Parathyroid adenoma (tissue), 2 donors: Measurements from ENCODE around the gene PPP1R1A.

Experiments
- H2AFZ ChIP-seq: fragments of 300-600 bp; sonication (generic); one replicate; pipeline ENCODE4 v1.7.0; 2017; ENCODE audit warnings: antibody characterized with exemption, mild to moderate bottlenecking
- H3K27ac ChIP-seq: fragments of 300-600 bp; sonication (generic); one replicate; pipeline ENCODE4 v1.7.0; 2017
- H3K27me3 ChIP-seq: fragments of 300-600 bp; sonication (generic); one replicate; pipeline ENCODE4 v1.7.0; 2017; ENCODE audit warnings: low read length; ENCODE audit not compliant: control insufficient read depth, insufficient read depth
- H3K36me3 ChIP-seq: fragments of 300-600 bp; sonication (generic); one replicate; pipeline ENCODE4 v1.7.0; 2017; ENCODE audit warnings: low read length; ENCODE audit not compliant: control insufficient read depth, insufficient read depth
- H3K4me1 ChIP-seq: fragments of 300-600 bp; sonication (generic); one replicate; pipeline ENCODE4 v1.7.0; 2017; ENCODE audit warnings: control low read depth
- H3K4me2 ChIP-seq: fragments of 300-600 bp; sonication (generic); one replicate; pipeline ENCODE4 v1.7.0; 2017; ENCODE audit warnings: low read length
- H3K4me3 ChIP-seq: fragments of 300-600 bp; sonication (generic); one replicate; pipeline ENCODE4 v1.7.0; 2017; ENCODE audit warnings: low read depth, low read length
- H3K79me2 ChIP-seq: fragments of 300-600 bp; sonication (generic); one replicate; pipeline ENCODE4 v1.7.0; 2017; ENCODE audit warnings: control low read depth
- H3K9ac ChIP-seq: fragments of 300-600 bp; sonication (generic); one replicate; pipeline ENCODE4 v1.7.0; 2017; ENCODE audit warnings: mild to moderate bottlenecking
- H3K9me3 ChIP-seq: fragments of 300-600 bp; sonication (generic); one replicate; pipeline ENCODE4 v1.7.0; 2017; ENCODE audit warnings: low read length; ENCODE audit not compliant: control insufficient read depth
- CTCF ChIP-seq: fragments of 300-600 bp; sonication (generic); IDR thresholded peaks from one replicate; pipeline ENCODE4 v1.7.0; 2017; ENCODE audit warnings: antibody characterized with exemption, mild to moderate bottlenecking
- donor health status: primary hyperparathyroidism.

The PPP1R1A gene

GRCh38 chr12:54541751-54542290 is 46.6 kb downstream of the PPP1R1A start:
- Histone ChIP-seq H3K9ac (no peak overlapping the region), H2AFZ (no peak overlapping the region), H3K27ac (no peak overlapping the region), H3K4me2 (no peak overlapping the region), H3K36me3 (no peaks in the 10 kb centered on the region), H3K9me3 (no peaks in the 10 kb centered on the region), H3K27me3 (no peaks in the 10 kb centered on the region), H3K4me3 (no peak overlapping the region), H3K79me2 (no peaks in the 10 kb centered on the region), H3K4me1 (no peaks in the 10 kb centered on the region)
- no peak for TF ChIP-seq CTCF

GRCh38 chr12:54538136-54538700 is 50.2 kb downstream of the PPP1R1A start:
- Histone ChIP-seq H3K36me3 (no peaks in the 10 kb centered on the region), H3K79me2 (no peaks in the 10 kb centered on the region), H3K9me3 (no peaks in the 10 kb centered on the region), H3K4me2 (no peak overlapping the region), H3K4me1 (no peaks in the 10 kb centered on the region), H2AFZ (no peak overlapping the region), H3K27me3 (no peaks in the 10 kb centered on the region), H3K4me3 (no peak overlapping the region), H3K9ac (no peak overlapping the region), H3K27ac (no peak overlapping the region)
- no peak for TF ChIP-seq CTCF

GRCh38 chr12:54535474-54535873 is 53.0 kb downstream of the PPP1R1A start:
- Histone ChIP-seq H2AFZ (no peak overlapping the region), H3K4me2 (no peak overlapping the region), H3K9me3 (no peaks in the 10 kb centered on the region), H3K27me3 (no peaks in the 10 kb centered on the region), H3K27ac (no peak overlapping the region), H3K9ac (no peak overlapping the region), H3K36me3 (no peaks in the 10 kb centered on the region), H3K79me2 (no peaks in the 10 kb centered on the region), H3K4me1 (peaks cover 12% of the 10 kb centered on the region), H3K4me3 (no peak overlapping the region)
- no peak for TF ChIP-seq CTCF

- H3K36me3 ChIP-seq: no peaks in the 10 kb centered on the region
- peak overlapping the region; percentile 23 for H2AFZ ChIP-seq
- H3K9ac ChIP-seq: no peak overlapping the region
- H3K4me3 ChIP-seq: no peak overlapping the region
- H3K79me2 ChIP-seq: no peaks in the 10 kb centered on the region
- peaks cover 32% of the 10 kb centered on the region for H3K4me1 ChIP-seq
- no peaks in the 10 kb centered on the region for H3K9me3 ChIP-seq
- no peak overlapping the region for H3K27ac ChIP-seq
- no peak for TF ChIP-seq CTCF
- H3K27me3 ChIP-seq: no peaks in the 10 kb centered on the region
- H3K4me2 ChIP-seq: no peak overlapping the region
Observed at GRCh38 chr12:54529581-54529980, 58.9 kb downstream of the PPP1R1A start.
